GM18505 (cell line): ENCODE results near the gene CITED2.
"Not testable (repeated sequence)": the region's sequence is repeated elsewhere in the genome, so short reads cannot be mapped to it uniquely, and the experiment has no call there.

ENCODE experiments used
- ATAC-seq: cut with Tn5 transposase; IDR thresholded peaks from one replicate; pipeline ENCODE4 v1.9.1; 2021; ENCODE audit not compliant: unreplicated experiment
- POLR2A ChIP-seq: IDR thresholded peaks from 4 replicates; pipeline ENCODE4 v1.6.1; 2011; ENCODE audit warnings: borderline replicate concordance; ENCODE audit not compliant: insufficient read depth, insufficient read length; ENCODE audit errors: extremely low read depth

The CITED2 gene

DNA sequence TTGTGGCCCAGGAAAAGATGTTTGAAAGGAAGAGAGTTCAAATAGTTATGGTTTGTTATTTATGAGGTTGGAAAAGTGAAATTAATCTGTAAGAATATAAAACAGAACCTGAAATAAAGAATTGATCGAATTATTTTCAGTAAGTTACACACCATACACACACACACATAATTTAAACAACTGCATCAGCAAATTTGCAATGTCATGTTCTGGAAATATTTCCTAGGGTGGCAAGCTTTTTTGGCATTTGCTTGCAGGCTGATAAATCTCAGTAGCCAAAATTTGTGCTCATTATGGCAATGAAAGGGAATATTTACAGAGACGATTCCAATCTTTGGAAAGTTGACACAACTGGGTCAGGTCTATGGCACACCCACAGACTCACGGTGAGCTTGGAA is 9.5 kb downstream of the CITED2 start:
- no peak for ATAC-seq
- TF ChIP-seq POLR2A, result no peak

DNA sequence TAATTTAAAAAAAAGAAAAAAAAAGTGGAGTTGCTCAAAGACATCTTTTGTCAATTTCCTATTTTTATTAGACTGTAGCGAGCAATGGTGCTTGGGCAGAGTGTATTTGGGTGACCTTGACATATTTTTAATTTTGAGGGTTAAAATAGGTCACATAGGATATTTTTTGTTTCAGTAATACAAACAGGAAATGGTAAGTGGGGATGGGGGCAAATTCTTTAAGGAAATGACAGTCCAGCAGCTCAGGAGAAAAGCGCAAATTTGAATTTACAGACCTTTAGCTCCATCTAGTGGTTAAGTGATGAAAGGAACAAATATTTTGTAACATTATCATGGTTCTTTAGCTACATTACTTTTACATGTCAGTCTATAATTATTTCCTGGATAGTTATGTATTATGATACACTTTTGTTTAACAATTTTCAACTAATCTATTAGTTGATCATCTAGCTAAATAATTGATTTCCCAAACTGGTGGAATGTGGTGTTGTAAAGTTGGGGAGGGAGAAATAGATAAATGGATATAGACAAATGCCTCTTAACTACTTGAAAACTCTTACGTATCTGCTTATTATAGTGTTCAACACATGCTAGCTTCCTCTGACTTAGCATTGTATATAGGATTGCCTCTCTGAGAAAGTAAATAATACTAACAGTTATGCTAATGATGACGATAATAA is 10.0 kb downstream of the CITED2 start:
- TF ChIP-seq POLR2A, result no peak
- no peak for ATAC-seq

DNA sequence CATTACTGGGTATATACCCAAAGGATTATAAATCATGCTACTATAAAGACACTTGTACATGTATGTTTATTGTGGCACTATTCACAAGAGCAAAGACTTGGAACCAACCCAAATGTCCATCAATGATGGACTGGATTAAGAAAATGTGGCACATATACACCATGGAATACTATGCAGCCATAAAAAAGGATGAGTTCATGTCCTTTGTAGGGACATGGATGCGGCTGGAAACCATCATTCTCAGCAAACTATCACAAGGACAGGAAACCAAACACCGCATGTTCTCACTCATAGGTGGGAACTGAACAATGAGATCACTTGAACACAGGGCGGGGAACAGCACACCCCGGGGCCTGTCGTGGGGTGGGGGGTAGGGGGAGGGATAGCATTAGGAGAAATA is 10.7 kb downstream of the CITED2 start:
- ATAC-seq, result not testable (repeated sequence)

DNA sequence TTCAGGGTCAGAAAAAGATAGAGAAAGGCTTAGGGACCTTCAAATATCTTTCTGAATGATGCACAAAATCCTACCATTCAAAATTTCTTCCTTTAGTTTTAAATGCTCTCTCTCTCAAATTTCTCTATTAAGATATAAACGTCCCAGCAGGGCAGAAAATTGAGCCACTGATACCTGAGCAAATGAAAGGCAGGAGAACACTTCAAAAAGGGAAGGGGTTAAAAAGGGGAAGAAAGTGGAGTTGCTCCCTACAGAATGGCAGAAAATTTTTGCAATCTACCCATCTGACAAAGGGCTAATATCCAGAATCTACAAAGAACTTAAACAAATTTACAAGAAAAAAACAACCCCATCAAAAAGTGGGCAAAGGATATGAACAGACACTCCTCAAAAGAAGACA is 11.3 kb downstream of the CITED2 start:
- not testable (repeated sequence) for ATAC-seq

DNA sequence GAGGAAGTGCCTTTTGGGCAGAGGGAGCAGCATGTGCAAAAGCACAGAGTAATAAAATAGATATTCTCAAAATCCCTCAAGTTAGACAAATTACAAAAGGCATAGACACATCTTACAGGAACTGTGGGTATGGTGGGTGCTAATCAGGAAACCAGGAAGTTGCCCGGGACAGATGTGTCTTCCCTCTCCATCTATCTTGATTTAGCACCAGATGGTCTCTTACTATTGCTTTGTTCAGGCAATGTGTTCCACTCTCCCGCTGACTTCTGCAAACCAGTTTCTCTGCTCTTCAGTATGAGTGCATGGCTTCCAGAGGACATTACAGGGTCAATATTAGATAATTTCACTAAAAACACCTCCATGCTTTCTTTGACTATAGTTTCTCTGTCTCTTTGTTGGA is 13.2 kb downstream of the CITED2 start:
- TF ChIP-seq POLR2A, result no peak
- no peak for ATAC-seq

DNA sequence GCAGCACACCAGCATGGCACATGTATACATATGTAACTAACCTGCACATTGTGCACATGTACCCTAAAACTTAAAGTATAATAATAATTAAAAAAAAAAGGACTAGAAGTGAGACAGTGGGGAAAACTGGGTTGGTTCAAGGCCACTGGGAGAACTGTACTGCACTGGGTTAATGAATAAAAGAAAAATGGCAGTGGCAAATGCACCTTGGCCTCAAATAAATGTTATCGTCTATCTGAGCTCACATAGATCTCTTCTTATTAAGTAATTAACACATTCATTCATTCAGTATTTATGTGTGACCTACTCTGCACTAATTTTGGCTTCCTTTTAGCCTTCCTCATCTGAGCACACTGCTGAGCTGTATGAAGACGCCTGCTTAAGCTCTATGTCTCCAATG is 17.5 kb downstream of the CITED2 start:
- no peak for TF ChIP-seq POLR2A
- no peak for ATAC-seq

DNA sequence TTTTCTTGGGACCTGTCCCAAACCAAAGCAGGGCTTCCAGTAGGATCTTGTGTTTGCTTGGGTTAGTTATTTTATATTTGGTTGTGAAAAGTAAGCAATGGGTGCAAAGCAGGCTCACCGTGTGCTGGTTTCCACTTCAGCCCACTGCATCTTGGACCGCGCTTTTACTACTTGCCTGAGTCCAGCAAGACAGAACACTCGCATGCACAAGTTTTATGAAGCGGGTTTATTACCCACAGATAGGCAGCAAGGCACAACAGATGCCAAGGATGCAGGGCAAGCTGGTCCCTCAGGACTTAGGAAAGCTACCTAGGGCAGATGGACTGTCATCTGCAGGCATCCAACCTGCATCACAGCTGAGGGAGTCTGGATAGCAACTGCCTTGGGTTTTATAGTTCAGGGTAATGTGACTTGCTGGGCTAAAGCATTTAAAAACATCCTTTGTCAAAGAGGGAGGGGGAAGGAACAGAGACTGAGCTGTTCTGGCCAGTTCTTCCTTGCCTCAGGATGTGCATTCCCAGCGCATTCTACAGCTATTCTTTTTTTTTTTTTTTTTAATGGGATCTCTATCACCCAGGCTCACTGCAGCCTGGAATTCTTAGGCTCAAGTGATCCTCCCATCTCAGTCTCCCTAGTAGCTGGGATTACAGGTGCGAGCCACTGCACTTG is 18.5 kb downstream of the CITED2 start:
- no peak for ATAC-seq
- no peak for TF ChIP-seq POLR2A

DNA sequence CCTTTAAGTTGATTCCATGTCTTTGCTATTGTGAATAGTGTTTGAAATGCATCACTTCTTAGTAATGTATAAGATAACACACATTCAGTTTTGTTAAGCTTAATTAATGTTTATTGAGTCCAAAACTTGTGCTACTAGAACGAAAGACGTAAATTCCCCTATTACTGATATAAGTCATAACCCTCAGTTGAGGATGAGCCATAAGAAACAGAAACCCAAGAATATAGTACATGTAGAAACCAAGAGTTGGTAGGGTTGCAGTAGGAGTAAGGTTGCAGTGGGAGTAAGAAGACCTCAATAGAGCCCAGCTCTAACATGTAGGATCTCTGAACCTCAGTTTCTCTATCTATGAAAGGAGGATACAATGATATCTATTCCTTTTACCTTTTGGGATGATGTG is 19.3 kb downstream of the CITED2 start:
- no peak for ATAC-seq
- TF ChIP-seq POLR2A, result no peak

DNA sequence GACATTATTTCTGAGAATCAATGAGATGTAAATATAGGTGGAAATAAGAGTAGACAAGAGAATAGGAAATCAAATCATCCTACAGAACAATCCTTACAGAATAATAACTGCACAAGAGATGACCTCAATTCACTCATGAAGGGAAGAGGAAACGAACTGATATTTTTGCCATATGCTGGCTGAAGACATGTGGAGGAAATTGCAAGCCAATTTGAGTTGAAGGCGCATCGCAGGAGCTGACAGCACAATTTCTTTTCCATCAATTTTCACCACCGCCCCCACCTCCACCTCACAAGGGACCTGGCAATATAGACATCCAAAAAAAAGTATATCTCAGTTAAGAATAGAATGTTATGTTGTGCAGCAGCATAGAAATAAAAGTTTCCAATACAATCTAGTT is 20.3 kb downstream of the CITED2 start:
- no peak for ATAC-seq
- TF ChIP-seq POLR2A, result no peak

DNA sequence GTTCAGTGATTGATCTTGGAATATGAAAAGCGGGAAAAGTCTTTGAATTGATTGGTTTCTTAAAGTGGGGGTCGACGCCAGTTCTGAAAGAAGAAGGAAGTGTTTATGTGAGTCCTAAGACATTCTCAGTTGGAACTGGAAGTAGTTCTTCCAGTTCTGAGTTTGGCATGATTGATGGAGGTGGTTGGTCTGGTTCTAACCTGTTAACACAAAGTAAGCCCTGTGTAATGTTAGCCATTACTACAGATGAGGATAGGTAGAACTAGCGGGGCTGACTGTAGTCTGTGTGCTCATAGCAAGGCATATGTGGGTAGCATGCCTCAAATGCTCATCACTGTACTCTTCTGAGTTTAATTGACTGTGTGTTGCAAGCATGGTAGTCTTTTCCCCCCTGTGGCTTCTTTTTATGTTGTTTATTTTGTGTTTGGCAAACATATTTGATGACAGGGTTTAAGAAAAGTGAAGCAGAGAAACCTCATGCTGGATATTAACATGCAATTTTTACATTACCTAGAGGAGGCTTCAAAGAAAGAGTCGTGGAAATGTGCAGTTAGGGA is 24.9 kb downstream of the CITED2 start:
- ATAC-seq, result no peak
- TF ChIP-seq POLR2A, result no peak

DNA sequence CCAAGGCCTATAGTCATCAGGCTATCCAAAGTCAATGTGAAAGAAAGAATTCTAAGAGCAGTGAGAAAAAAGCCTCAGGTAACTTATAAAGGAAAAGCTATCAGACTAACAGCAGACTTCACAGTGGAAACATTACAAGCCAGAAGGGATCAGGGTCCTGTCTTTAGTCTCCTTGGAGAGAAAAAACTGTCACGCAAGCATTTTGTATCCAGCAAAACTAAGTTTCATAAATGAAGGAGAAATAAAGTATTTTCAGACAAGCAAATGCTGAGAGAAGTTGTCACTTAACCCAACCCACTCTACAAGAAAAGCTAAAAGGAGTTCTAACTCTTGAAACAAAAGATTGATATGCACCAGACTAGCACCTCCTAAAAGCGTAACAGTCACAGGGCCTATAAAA is 28.1 kb downstream of the CITED2 start:
- no peak for TF ChIP-seq POLR2A

DNA sequence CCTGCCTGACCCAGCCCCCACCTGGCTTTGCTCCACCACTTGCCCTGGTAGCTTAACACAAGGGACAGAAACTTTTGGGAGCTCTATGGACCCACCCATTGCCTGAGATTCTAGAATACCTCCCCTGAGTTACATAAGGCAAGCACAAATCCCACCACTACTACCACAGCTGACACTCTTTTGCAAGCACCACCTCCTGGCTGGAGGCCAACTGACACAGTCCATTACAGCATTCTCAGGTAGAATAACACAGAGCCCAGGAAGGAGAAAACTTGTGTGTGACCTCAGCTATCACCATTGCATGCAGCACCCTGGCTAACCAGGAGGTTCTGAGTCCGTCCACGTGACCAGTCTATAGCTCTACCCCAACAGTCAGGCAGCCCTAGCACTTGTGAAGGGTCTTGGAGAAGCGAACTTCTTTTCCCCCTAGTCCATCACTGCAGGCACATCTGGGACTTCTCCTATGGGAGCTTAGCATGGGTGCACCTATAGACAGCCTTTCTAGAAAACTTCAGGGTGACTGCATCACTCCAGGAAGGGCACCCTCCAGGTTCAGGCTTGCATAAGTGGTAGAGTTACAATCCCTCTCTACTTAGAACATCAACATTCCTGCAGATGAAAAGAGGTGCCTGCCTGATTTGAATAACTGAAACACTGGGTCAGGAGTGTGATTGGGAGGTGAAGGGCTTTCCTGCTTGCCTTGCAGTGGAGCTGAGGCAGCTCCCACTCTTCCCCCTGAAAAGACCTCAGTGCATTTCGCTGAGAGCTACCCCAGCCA is 30.1 kb downstream of the CITED2 start:
- TF ChIP-seq POLR2A, result no peak
- no peak for ATAC-seq

More for the DNA sequence above, 28.1 kb downstream of the CITED2 start:
- ATAC-seq, result no peak

DNA sequence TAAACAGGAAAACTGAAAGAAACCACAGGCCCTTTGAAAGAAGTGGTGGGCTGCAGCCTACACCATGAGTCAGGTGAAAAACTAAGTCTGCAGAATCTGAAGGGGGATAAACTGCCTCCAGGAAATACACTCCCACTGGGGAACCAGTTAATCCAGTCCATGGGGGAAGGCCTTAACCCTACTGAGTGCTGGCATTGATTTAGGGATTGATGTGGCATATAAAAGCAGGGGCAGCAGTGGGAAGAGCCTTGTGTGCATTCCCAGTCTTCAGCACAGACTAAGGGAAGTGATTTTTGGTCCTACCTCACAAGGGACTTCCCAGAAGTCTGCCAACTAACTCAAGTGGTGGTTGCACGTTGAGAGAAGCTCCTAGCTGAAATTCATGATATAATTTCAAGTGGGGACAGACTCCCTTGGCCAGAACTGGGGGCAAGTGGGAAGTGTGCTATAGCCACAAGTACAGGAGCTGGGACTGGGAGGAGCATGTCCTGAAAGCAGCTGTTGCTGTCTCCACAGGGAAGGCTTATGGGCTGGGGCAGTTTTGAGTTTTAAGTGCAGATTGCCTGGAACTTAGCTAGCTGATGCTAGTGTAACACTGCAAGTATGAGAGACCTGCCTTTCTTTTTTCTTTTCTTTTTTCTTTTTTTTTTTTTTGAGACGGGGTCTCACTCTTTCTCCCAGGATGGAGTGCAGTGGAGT is 31.2 kb downstream of the CITED2 start:
- TF ChIP-seq POLR2A, result no peak
- no peak for ATAC-seq
